Spleen (tissue), 11 donors: ENCODE measurements around the gene GDF2. TPM values are rescaled to one million over a fixed set of nuclear protein-coding genes. Genes with fewer than 3 reads are reported as not detected.

ENCODE experiments used
- DNase-seq: peaks from one replicate; pipeline ENCODE4 v3.0.0-alpha.2; 2020
- H3K27ac ChIP-seq, 8 donors: fragments of 200-600 bp; sonication (generic) in 7 of 8; 1 replicate in 4 of 8; 2 replicates in 4 of 8; pipeline versions ENCODE4 v1.5.0 to v1.8.0; 2016 to 2021; ENCODE audit warnings: inconsistent platforms in 4 of 8, mild to moderate bottlenecking in 4 of 8, moderate library complexity in 1 of 8
- H3K27me3 ChIP-seq, 7 donors: fragments of 200-600 bp; sonication (generic) in 6 of 7; replicated peaks in 1 of 7; 1 replicate in 4 of 7; 2 replicates in 3 of 7; pipeline versions ENCODE4 v1.5.0 to v1.8.0; 2016 to 2021; ENCODE audit warnings: inconsistent platforms in 3 of 7, mild to moderate bottlenecking in 1 of 7
- H3K36me3 ChIP-seq, 6 donors: fragments of 200-600 bp; sonication (generic) in 5 of 6; 1 replicate in 4 of 6; 2 replicates in 2 of 6; pipeline versions ENCODE4 v1.5.0 to v1.8.0; 2016 to 2021; ENCODE audit warnings: inconsistent platforms in 2 of 6
- H3K4me1 ChIP-seq, 6 donors: fragments of 200-600 bp; sonication (generic) in 5 of 6; 1 replicate in 3 of 6; 2 replicates in 3 of 6; pipeline versions ENCODE4 v1.5.0 to v1.8.0; 2016 to 2021; ENCODE audit warnings: inconsistent platforms in 3 of 6
- H3K4me3 ChIP-seq, 8 donors: fragments of 200-600 bp; sonication (generic) in 7 of 8; 1 replicate in 4 of 8; 2 replicates in 4 of 8; pipeline versions ENCODE4 v1.5.0 to v1.8.0; 2016 to 2021; ENCODE audit warnings: inconsistent platforms in 4 of 8, mild to moderate bottlenecking in 4 of 8, moderate library complexity in 2 of 8
- H3K9me3 ChIP-seq, 8 donors: fragments of 200-600 bp; sonication (generic) in 7 of 8; 1 replicate in 4 of 8; 2 replicates in 4 of 8; pipeline versions ENCODE4 v1.5.0 to v1.8.0; 2016 to 2021; ENCODE audit warnings: inconsistent platforms in 4 of 8
- POLR2A ChIP-seq, 3 donors: fragments of 450-650 bp; IDR thresholded peaks; one replicate each; pipeline ENCODE4 v1.5.1; 2017; ENCODE audit warnings: antibody characterized with exemption in 3 of 3, mild to moderate bottlenecking in 1 of 3
- POLR2AphosphoS5 ChIP-seq, 3 donors: sonication (generic); formaldehyde crosslinking; IDR thresholded peaks; one replicate each; pipeline ENCODE4 v1.5.1; 2017; ENCODE audit warnings: antibody characterized with exemption in 3 of 3
- WGBS, 5 donors: extraction: QIAGEN DNeasy Blood & Tissue Kit in 3 of 5; methylation state at CpG; one replicate each; pipeline versions ENCODE4 v1.1.5 to v1.1.7; 2013 to 2018; 5-methylcytosine and 5-hydroxymethylcytosine counted together
- intact Hi-C: fragments of 100-400 bp; cut with DNase I; formaldehyde crosslinking; loops from one replicate; pipeline ENCODE4 v1.15.0; 2023; ENCODE audit warnings: low total_unique reads
- polyA plus RNA-seq, 3 donors: library from polyadenylated mRNA; stranded (reverse); fragments of 200-250 nt; gene quantifications; one replicate each; pipeline ENCODE4 v1.2.1, GENCODE V29; 2013
- total RNA-seq, 7 donors: library from RNA; depleted of rRNA in 3 of 7; stranded (reverse); fragments of >200 nt in 3 of 7; fragmentation: NEBNext Ultra II Directional in 4 of 7; extraction: Animal tissue kit (Norgen Biotek cat#: 25700) in 4 of 7; gene quantifications; one replicate each; pipeline versions ENCODE4 v1.1.0 to v1.2.1, GENCODE V29; 2016 to 2021
- TF ChIP-seq, protein P1 (sequence below), 11 experiments: fragments of 200-600 bp in 7 of 11; fragments of 450-650 bp in 4 of 11; sonication (generic) in 4 of 11; IDR thresholded peaks in 8 of 11; conservative IDR thresholded peaks in 3 of 11; 1 replicate in 7 of 11; 2 replicates in 4 of 11; pipeline versions ENCODE4 v1.4.0 to v1.8.0; 2016 to 2021; ENCODE audit warnings: antibody characterized with exemption in 11 of 11, inconsistent platforms in 4 of 11, mild to moderate bottlenecking in 1 of 11
- donor health status: healthy with polysubstance abuse.
- donor health status: DM: no; HTN: no; CAD: no; lungs with moderate emphysema.
- donor health status: DM: no; HTN: no; CAD: no.
- donor health status: Bipolar disorder and iron deficiency.
- donor health status: healthy.
- donor health status: DM: no; HTN: no; CAD: no.
- donor health status: DM: yes; HTN: yes; CAD: no.

The GDF2 gene
- total and polyA plus RNA-seq, 10 donors = not detected

DNA sequence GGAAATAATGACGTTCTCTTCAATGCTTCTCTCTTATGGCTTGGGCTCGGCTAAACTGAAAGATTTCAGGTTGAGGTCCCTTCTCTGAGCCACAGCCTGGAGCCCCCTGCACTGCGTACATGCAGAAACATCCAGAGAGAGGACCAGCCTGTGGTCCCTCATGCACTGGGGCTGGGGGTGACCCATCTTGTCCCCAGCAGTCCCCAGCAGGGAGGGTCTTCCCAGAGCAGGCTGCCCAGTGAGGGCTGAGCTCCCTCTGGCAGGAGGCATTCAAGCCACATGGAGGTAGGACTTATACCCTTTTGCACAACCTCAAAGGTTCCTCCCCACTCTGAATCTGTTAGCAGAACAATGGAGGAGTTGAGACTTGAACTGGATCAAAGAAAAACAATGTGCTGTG lies 14.9 kb upstream of the GDF2 start:
- WGBS, 5 donors = 77 to 84% (median 80%) methylated on average over 3 of the region's 3 CpGs
- H3K36me3 ChIP-seq = no peaks in the 10 kb centered on the region
- TF ChIP-seq POLR2A (IDR thresholded peaks at IDR 0.05) (no peak), POLR2AphosphoS5 (IDR thresholded peaks at IDR 0.05) (no peak)
- TF ChIP-seq, protein P1, sequence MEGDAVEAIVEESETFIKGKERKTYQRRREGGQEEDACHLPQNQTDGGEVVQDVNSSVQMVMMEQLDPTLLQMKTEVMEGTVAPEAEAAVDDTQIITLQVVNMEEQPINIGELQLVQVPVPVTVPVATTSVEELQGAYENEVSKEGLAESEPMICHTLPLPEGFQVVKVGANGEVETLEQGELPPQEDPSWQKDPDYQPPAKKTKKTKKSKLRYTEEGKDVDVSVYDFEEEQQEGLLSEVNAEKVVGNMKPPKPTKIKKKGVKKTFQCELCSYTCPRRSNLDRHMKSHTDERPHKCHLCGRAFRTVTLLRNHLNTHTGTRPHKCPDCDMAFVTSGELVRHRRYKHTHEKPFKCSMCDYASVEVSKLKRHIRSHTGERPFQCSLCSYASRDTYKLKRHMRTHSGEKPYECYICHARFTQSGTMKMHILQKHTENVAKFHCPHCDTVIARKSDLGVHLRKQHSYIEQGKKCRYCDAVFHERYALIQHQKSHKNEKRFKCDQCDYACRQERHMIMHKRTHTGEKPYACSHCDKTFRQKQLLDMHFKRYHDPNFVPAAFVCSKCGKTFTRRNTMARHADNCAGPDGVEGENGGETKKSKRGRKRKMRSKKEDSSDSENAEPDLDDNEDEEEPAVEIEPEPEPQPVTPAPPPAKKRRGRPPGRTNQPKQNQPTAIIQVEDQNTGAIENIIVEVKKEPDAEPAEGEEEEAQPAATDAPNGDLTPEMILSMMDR (IDR thresholded peaks at IDR 0.05 in 8 of 11, conservative IDR thresholded peaks at IDR 0.05 in 3 of 11) = no peak
- H3K4me1 ChIP-seq = peaks cover 0 to 27% (median 10%) of the 10 kb centered on the region in 6 donors
- H3K27ac ChIP-seq = no peak overlapping the region
- intact Hi-C loops = no loop called here
- H3K4me3 ChIP-seq = no peak overlapping the region
- H3K27me3 ChIP-seq = peaks cover 0 to 59% (median 0%) of the 10 kb centered on the region in 7 donors
- DNase-seq = no peak
- no peaks in the 10 kb centered on the region for H3K9me3 ChIP-seq

DNA sequence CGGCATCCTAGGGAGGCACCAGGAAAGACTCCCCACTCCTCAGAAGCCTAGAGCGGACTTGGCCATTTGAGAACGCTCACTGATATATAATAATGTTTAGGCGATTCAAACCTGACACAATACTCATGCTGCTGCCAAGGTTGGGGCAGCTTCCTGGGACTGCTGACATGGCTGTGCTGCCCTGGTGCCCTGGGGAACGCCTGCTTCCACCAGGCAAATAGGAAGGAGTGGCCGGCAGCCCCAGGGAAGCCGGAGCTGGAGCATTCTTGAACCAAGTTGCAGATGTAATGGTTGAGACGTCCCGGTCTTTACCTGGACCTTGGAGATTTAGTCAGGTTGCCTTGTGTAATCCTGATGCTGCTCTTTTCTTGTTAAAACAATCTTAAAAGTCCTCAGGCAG lies 13.5 kb upstream of the GDF2 start:
- 79 to 91% (median 83%) methylated on average over 9 of the region's 9 CpGs for WGBS, 5 donors
- DNase-seq = no peak
- peaks cover 0 to 27% (median 10%) of the 10 kb centered on the region in 6 donors for H3K4me1 ChIP-seq
- TF ChIP-seq POLR2A (IDR thresholded peaks at IDR 0.05) (no peak), POLR2AphosphoS5 (IDR thresholded peaks at IDR 0.05) (no peak)
- H3K36me3 ChIP-seq = no peaks in the 10 kb centered on the region
- no peak overlapping the region for H3K27ac ChIP-seq
- peaks cover 0 to 47% (median 0%) of the 10 kb centered on the region in 7 donors for H3K27me3 ChIP-seq
- no peaks in the 10 kb centered on the region for H3K9me3 ChIP-seq
- intact Hi-C loops = no loop called here
- no peak overlapping the region for H3K4me3 ChIP-seq

DNA sequence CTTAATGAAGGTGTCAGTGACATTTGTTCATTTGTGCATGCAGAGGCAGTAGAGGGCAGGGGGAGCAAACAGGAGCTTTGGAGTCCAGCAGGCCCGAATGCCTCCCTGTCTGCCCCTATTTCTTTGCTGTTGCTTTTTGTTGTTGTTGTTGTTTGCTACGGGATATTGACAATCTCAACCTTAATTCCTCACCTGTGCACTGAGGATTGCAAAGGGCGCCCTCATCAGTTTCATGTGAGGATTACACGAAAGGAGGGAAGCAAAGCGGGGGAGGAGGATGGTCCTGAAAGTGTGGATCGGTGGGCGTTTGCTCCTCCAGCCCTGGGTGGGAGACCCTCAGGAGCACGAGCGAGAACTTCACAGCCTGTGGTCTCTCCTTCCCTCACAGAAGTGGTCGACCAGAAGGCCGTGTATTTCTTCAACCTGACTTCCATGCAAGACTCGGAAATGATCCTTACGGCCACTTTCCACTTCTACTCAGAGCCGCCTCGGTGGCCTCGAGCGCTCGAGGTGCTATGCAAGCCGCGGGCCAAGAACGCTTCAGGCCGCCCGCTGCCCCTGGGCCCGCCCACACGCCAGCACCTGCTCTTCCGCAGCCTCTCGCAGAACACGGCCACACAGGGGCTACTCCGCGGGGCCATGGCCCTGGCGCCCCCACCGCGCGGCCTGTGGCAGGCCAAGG lies 12.7 kb upstream of the GDF2 start:
- TF ChIP-seq, protein P1 (IDR thresholded peaks at IDR 0.05 in 8 of 11, conservative IDR thresholded peaks at IDR 0.05 in 3 of 11) = peak in 4 of 11 experiments; percentile 6 to 35 (median 12)
- no peak for TF ChIP-seq POLR2A (IDR thresholded peaks at IDR 0.05)
- TF ChIP-seq POLR2AphosphoS5 (IDR thresholded peaks at IDR 0.05) = no peak
- no peaks in the 10 kb centered on the region for H3K9me3 ChIP-seq
- H3K36me3 ChIP-seq = no peaks in the 10 kb centered on the region
- H3K4me1 ChIP-seq = peaks cover 0 to 27% (median 10%) of the 10 kb centered on the region in 6 donors
- intact Hi-C loops = no loop called here
- no peak overlapping the region for H3K27ac ChIP-seq
- 86 to 88% (median 86%) methylated on average over 34 of the region's 34 CpGs for WGBS, 5 donors
- peaks cover 0 to 43% (median 0%) of the 10 kb centered on the region in 7 donors for H3K27me3 ChIP-seq
- no peak overlapping the region for H3K4me3 ChIP-seq
- no peak for DNase-seq

DNA sequence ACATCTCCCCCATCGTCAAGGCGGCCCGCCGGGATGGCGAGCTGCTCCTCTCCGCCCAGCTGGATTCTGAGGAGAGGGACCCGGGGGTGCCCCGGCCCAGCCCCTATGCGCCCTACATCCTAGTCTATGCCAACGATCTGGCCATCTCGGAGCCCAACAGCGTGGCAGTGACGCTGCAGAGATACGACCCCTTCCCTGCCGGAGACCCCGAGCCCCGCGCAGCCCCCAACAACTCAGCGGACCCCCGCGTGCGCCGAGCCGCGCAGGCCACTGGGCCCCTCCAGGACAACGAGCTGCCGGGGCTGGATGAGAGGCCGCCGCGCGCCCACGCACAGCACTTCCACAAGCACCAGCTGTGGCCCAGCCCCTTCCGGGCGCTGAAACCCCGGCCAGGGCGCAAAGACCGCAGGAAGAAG lies 12.2 kb upstream of the GDF2 start:
- TF ChIP-seq POLR2AphosphoS5 (IDR thresholded peaks at IDR 0.05) (no peak), POLR2A (IDR thresholded peaks at IDR 0.05) (no peak)
- TF ChIP-seq, protein P1 (IDR thresholded peaks at IDR 0.05 in 8 of 11, conservative IDR thresholded peaks at IDR 0.05 in 3 of 11) = no peak
- intact Hi-C loops = no loop called here
- peak; percentile 73 for DNase-seq

More for the DNA sequence above, 12.2 kb upstream of the GDF2 start:
- Histone ChIP-seq H3K4me3 (no peak overlapping the region), H3K27me3 (peaks cover 0 to 41% (median 0%) of the 10 kb centered on the region in 7 donors), H3K4me1 (peaks cover 0 to 27% (median 10%) of the 10 kb centered on the region in 6 donors), H3K27ac (no peak overlapping the region), H3K36me3 (no peaks in the 10 kb centered on the region), H3K9me3 (no peaks in the 10 kb centered on the region)
- 94 to 97% (median 96%) methylated on average over 34 to 37 of the region's 37 CpGs for WGBS, 5 donors
